ENCODE results near the gene CFAP73. TPM values are rescaled to one million over a fixed set of nuclear protein-coding genes. Genes with fewer than 3 reads are reported as not detected.

The CFAP73 gene
- total RNA-seq, 2 experiments from 2014 or later: 0.57 to 1.3 TPM

DNA sequence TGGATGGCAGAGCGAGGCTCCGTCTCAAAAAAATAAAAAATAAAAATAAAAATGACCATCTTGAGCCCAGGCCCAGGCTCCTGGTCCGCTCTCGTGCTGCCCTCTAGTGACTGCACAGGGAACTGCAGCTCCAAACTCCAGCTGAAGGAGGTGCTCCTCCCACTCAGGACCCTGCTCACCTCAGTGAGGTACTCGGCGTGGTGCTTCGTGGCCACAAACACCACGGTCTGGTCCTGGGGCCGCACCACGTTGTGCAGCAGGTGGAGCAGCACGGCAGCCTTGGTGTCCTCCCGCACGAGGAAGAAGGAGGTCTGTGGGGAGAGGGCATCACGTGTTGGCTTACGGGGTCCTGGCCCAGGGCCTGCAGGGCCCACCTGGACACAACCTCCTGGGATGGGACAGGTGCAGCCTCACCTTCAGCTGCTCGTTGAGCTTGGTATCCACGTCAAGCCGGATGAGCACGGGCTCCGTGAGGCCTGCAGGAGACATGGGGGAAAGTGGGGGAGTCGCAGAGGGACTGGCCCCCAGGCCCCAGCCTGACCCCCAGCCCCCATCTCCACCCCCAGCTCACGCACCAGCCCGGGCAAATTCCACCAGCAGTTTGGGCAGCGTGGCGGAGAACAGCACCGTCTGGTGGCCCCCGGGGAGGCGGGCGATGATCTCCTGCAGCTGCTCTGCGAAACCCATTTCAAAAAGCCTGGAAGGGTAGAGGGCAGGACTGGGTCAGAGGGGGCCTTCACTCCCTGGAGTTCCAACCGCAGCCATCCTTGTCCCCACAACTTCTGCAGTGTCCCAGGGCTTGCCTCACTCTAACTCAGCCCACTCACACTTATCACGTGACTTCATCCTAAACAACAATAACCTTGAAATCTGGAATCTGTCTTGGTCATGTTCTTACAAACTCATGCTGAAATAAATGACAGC is 25.2 kb downstream of the CFAP73 start:
- intact Hi-C loops (cut with micrococcal nuclease): loop anchor here (1.0 to 5.0 kb wide), 4 partner anchors 21 to 272 kb away; no protein-coding TSS in a partner anchor
- peak; percentile 86 for DNase-seq
- peaks cover 66% of the 10 kb centered on the region for H3K36me3 Mint-ChIP-seq (ENCODE audit: low read depth)
- no peaks in the 10 kb centered on the region for H3K9me3 Mint-ChIP-seq
- no peak overlapping the region for H3K27ac Mint-ChIP-seq
- no peak overlapping the region for H3K4me3 Mint-ChIP-seq
- no peaks in the 10 kb centered on the region for H3K4me1 Mint-ChIP-seq (ENCODE audit: low read depth)
- H3K27me3 Mint-ChIP-seq (ENCODE audit: low read depth): no peaks in the 10 kb centered on the region
- CTCF ChIA-PET: interaction anchor here (0.5 to 4.0 kb wide), 28 partner anchors 9 to 1003 kb away, joined by 3 to 29 read pairs (median 6); partner anchors contain the start of genes DTX1 and OAS1

DNA sequence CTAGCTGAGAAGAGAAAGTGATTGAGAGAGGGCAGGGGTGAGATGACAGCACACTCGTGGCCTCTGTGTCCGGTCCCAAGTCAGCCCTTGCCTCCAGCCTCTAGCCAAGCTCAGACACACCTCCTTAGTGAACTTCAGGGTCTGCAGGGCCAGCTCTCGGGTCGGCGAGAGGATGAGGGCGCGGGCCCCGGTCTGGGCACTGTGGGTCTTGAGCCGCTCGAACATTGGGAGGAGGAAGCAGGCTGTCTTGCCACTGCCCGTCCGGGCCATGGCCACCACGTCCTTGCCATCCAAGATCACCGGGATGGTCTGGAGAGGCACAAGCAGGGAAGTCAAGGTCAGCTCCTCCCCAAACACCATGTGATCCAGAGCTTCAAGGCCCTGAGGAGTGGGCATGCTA is 29.5 kb downstream of the CFAP73 start:
- Mint-ChIP-seq H3K4me1 (ENCODE audit: low read depth) (peaks cover 22% of the 10 kb centered on the region), H3K36me3 (ENCODE audit: low read depth) (peaks cover 54% of the 10 kb centered on the region), H3K4me3 (no peak overlapping the region), H3K27me3 (ENCODE audit: low read depth) (no peaks in the 10 kb centered on the region), H3K9me3 (no peaks in the 10 kb centered on the region), H3K27ac (no peak overlapping the region)
- DNase-seq: no peak
- CTCF ChIA-PET: interaction anchor here (0.6 to 0.7 kb wide), 2 partner anchors 15 to 130 kb away, joined by 3 read pairs; no protein-coding TSS in a partner anchor
- intact Hi-C loops (cut with micrococcal nuclease): no loop called here

DNA sequence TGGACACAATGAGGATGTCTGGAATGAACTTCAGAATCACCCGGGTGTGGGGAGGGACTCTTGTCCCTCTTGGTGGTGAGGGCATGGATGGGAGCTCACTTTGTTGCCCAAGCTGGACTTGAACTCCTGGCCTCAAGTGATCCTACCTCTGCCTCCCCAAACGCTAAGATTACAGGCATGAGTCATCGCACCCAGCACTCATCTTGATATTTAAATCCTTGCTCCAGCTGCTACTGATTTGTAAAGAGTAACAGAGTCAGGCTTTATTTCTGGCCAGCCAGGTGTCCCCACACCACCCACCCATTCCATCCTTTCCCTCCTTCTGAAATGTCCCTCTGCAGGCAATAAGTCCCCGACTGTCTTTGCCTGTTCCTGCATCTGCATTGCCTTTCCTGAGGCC is 30.8 kb downstream of the CFAP73 start:
- no peak overlapping the region for H3K4me3 Mint-ChIP-seq
- CTCF ChIA-PET: no interaction called here
- H3K36me3 Mint-ChIP-seq (ENCODE audit: low read depth): peaks cover 50% of the 10 kb centered on the region
- H3K9me3 Mint-ChIP-seq: no peaks in the 10 kb centered on the region
- intact Hi-C loops (cut with micrococcal nuclease): no loop called here
- no peak for DNase-seq
- peaks cover 28% of the 10 kb centered on the region for H3K4me1 Mint-ChIP-seq (ENCODE audit: low read depth)
- no peaks in the 10 kb centered on the region for H3K27me3 Mint-ChIP-seq (ENCODE audit: low read depth)
- H3K27ac Mint-ChIP-seq: no peak overlapping the region

DNA sequence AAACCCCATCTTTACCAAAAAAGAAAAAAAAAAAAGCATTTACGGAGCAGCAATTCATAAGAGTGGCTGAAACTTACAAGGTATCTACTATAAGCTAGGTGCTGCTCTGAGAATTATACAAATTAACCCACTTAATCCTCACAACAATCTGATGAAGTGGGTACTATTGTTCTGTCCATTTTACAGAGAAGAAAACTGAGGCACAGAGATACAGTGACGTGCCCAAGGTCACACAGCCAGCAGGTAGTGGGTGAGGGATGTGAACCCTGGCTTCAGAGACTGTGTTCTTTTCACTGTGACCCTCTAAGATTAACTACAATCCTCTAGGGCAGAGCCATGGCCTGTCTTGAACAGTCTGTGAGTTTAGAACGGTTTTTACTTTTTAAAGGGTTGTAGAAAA is 32.5 kb downstream of the CFAP73 start:
- intact Hi-C loops (cut with micrococcal nuclease): no loop called here
- no peaks in the 10 kb centered on the region for H3K9me3 Mint-ChIP-seq
- CTCF ChIA-PET: interaction anchor here (1.2 kb wide), 1 partner anchor 41 kb away, joined by 6 read pairs; no protein-coding TSS in a partner anchor
- no peaks in the 10 kb centered on the region for H3K27me3 Mint-ChIP-seq (ENCODE audit: low read depth)
- no peak overlapping the region for H3K4me3 Mint-ChIP-seq
- H3K27ac Mint-ChIP-seq: no peak overlapping the region
- H3K36me3 Mint-ChIP-seq (ENCODE audit: low read depth): peaks cover 42% of the 10 kb centered on the region
- DNase-seq: no peak
- peaks cover 38% of the 10 kb centered on the region for H3K4me1 Mint-ChIP-seq (ENCODE audit: low read depth)

DNA sequence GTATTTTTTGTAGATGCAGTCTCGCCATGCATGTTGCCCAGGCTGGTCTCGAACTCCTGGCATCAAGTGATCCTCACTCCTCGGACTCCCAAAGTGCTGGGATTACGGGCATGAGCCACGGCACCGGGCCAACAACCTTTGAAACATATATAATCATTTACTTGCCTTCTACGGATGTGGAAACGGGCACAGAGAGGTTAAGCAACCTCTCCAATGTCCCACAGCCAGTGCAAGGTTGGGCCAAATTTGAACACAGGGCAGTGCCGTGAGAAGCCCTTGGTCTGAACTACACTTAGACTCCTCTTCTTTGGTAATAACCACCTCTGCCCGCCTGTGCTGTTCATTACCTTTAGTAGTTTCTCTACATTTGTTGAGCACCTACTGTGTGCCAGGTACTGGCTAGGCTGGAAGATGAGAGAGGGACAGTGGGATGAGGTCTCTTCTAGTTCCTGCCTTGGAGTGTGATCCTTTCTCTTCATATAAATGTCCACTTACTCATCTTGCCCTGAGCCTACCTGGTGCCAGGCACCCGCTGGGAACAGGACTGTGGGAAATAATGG is 33.6 kb downstream of the CFAP73 start:
- Mint-ChIP-seq H3K4me3 (no peak overlapping the region), H3K36me3 (ENCODE audit: low read depth) (peaks cover 37% of the 10 kb centered on the region), H3K27me3 (ENCODE audit: low read depth) (no peaks in the 10 kb centered on the region), H3K4me1 (ENCODE audit: low read depth) (peaks cover 43% of the 10 kb centered on the region), H3K9me3 (no peaks in the 10 kb centered on the region), H3K27ac (peak overlapping the region; percentile 18)
- CTCF ChIA-PET: interaction anchor here (0.6 to 1.2 kb wide), 3 partner anchors 10 to 172 kb away, joined by 3 read pairs; no protein-coding TSS in a partner anchor
- intact Hi-C loops (cut with micrococcal nuclease): no loop called here
- no peak for DNase-seq

DNA sequence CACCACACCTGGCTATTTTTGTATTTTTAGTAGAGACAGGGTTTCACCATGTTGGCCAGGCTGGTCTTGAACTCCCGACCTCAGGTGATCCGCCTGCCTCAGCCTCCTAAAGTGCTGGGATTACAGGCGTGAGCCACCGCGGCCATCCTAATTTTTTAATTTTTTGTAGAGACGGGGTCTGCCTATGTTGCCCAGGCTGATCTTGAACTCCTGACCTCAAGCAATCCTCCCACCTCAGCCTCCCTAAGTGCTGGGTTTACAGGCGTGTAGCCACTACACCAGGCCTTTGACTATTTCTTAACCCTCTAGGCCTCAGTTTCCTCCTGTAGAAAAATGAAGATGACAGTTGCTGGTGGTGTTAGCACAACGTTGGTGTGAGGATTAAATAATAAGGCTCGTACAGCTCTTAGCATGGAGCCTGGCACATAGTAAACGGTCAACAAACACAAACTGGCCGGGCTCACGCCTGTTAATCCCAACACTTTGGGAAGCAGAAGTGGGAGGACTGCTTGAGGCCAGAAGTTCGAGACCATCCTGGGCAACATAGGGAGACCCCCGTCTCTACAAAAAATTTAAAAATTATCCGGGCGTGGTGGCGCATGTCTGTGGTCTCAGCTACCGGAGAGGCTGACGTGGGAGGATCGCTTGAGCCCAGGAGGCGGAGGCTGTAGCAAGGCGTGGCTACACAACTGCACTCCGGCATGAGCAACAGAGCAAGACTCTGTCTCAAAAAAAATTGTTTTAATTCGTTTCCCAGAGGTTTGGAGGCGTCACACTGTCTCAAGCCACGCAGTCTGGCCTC is 34.8 kb downstream of the CFAP73 start:
- peaks cover 35% of the 10 kb centered on the region for H3K36me3 Mint-ChIP-seq (ENCODE audit: low read depth)
- intact Hi-C loops (cut with micrococcal nuclease): loop anchor here (1.0 kb wide), 2 partner anchors 24 to 49 kb away; no protein-coding TSS in a partner anchor
- H3K4me1 Mint-ChIP-seq (ENCODE audit: low read depth): peaks cover 46% of the 10 kb centered on the region

DNA sequence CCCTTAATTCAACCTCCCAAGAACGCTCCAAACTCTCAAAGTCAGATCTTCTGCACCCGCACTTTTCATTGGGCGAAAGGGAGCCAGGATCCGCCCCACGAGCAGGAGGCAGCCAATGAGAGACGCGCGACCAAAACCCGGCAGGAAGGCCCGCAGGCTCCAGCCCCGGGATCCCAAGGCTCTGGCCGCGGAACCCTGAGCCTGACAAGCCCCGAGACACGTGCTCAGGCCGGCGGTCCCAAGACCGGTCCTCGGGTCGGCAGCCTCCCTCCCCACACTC is 35.3 kb downstream of the CFAP73 start:
- Mint-ChIP-seq H3K27ac (peak overlapping the region; percentile 92), H3K4me1 (ENCODE audit: low read depth) (peaks cover 46% of the 10 kb centered on the region), H3K27me3 (ENCODE audit: low read depth) (no peaks in the 10 kb centered on the region), H3K4me3 (peak overlapping the region; percentile 97), H3K36me3 (ENCODE audit: low read depth) (peaks cover 33% of the 10 kb centered on the region), H3K9me3 (no peaks in the 10 kb centered on the region)
- DNase-seq: peak; percentile 92
- intact Hi-C loops (cut with micrococcal nuclease): loop anchor here (1.0 kb wide), 6 partner anchors 23 to 173 kb away; partner anchors contain the start of genes PLBD2, SLC8B1 and TPCN1
- CTCF ChIA-PET: interaction anchor here (1.0 to 2.4 kb wide), 6 partner anchors 11 to 48 kb away, joined by 3 to 14 read pairs (median 3); no protein-coding TSS in a partner anchor

More for the DNA sequence above, 34.8 kb downstream of the CFAP73 start:
- Mint-ChIP-seq H3K4me3 (peak overlapping the region; percentile 97), H3K9me3 (no peaks in the 10 kb centered on the region), H3K27me3 (ENCODE audit: low read depth) (no peaks in the 10 kb centered on the region), H3K27ac (peak overlapping the region; percentile 92)
- CTCF ChIA-PET: interaction anchor here (0.5 to 1.6 kb wide), 5 partner anchors 10 to 51 kb away, joined by 3 to 9 read pairs (median 3); no protein-coding TSS in a partner anchor
- DNase-seq: peak; percentile 82

DNA sequence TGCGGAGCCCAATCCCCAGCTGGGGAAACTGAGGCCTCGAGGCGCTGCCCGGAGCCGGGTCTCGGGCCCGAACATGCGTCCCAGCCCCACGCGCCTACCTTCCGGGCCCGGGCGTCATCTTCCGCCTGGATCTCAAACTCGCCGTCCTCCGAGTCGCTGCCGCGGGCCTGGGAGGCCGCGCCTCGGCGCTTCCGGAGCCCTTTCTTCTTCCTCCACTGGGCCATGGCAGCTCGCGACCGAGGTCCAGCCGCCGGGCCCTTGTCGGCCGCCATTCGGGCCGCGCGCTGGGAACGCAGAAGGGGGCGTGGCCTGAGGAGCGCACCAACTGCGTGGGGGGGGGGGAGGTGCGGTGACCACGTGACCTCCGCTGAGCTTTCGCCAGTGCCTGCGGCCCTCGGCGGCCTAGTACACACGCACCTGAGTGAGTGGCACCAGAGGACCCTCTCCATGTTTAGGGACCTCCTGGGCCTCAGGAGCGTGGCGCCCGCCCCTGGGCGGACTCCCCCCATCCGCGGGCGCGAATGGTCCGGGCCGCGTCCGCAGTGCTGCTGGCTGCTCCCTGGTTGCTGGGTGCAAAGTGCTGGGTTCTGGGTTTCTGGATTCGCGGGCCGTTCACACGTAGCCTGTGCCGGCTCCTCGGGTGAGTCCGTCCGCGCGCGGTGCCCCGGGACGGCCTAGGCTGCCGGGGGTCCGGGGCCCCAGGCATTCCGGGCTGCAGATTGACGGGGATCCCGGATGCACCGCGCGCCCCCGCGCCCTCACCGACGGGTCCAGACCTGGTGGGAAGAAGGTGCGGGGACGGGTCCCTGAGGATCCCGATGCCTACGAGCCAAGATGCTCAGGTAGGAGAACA is 35.9 kb downstream of the CFAP73 start, which contains the start of the genes DDX54 and RITA1:
DDX54 (minus strand) TSS at position 299 of the 853 bp plus-strand sequence; CDS start at position 272, 27 bp downstream.
RITA1 (plus strand) TSS at position 542 of the 853 bp plus-strand sequence. CDS start 1,026 bp downstream, outside the sequence.
- Mint-ChIP-seq H3K36me3 (ENCODE audit: low read depth) (peaks cover 30% of the 10 kb centered on the region), H3K4me3 (peak within 1 kb of the TSS; percentile 97), H3K9me3 (no peaks in the 10 kb centered on the region), H3K27ac (peak within 1 kb of the TSS; percentile 92), H3K4me1 (ENCODE audit: low read depth) (peaks cover 46% of the 10 kb centered on the region), H3K27me3 (ENCODE audit: low read depth) (no peaks in the 10 kb centered on the region)
- CTCF ChIA-PET: interaction anchor here (0.7 to 2.4 kb wide), 8 partner anchors 11 to 47 kb away, joined by 3 to 14 read pairs (median 4); no protein-coding TSS in a partner anchor
- DNase-seq: peak; percentile 81
- intact Hi-C loops (cut with micrococcal nuclease): loop anchor here (1.0 kb wide), 4 partner anchors 36 to 173 kb away; partner anchors contain the start of genes PLBD2, SLC8B1 and TPCN1

DNA sequence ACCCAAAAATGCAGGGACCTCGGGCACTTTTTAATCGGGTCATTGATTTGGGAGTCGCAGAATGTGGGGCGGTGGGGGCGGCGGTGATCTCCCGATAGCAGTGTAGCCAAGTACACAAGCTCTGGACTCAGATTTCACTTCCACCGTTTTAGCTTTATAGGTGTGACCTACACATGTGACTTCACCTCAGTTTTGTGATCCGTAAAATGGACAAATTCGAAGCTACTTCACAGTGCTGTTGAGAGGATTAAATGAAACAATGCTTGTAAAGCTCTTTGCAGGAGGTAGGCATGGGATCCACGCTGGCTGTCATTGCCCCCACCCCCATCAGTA is 36.5 kb downstream of the CFAP73 start:
- Mint-ChIP-seq H3K36me3 (ENCODE audit: low read depth) (peaks cover 28% of the 10 kb centered on the region), H3K9me3 (no peaks in the 10 kb centered on the region), H3K27me3 (ENCODE audit: low read depth) (no peaks in the 10 kb centered on the region), H3K4me1 (ENCODE audit: low read depth) (peaks cover 43% of the 10 kb centered on the region), H3K27ac (peak overlapping the region; percentile 92), H3K4me3 (peak overlapping the region; percentile 97)
- intact Hi-C loops (cut with micrococcal nuclease): no loop called here
- CTCF ChIA-PET: interaction anchor here (1.1 to 2.4 kb wide), 5 partner anchors 11 to 36 kb away, joined by 3 to 14 read pairs (median 4); no protein-coding TSS in a partner anchor
- DNase-seq: no peak

DNA sequence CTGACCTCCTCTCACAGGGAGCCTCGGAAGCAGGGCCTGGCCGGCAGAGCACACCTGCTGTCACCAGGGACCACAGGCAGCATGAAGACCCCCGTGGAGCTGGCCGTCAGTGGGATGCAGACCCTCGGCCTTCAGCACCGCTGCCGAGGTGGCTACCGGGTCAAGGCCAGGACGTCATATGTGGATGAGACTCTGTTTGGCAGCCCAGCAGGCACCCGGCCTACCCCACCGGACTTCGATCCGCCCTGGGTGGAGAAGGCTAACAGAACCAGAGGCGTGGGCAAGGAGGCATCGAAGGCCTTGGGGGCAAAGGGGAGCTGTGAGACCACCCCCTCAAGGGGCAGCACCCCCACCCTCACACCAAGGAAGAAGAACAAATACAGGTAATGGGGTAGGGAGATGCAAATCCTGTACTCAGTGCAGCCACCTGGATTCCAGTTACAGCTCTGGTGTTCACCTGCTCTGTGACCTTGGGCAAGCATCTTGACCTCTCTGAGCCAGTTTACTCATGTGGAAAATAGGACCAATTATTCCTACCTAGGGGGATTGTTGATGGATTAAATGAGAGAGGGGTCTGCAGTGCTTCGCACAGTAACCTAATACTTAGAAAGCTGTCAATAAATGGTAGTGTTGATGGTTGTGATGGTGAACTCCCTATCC is 37.3 kb downstream of the CFAP73 start:
- H3K27me3 Mint-ChIP-seq (ENCODE audit: low read depth): no peaks in the 10 kb centered on the region
- peak overlapping the region; percentile 97 for H3K4me3 Mint-ChIP-seq
- H3K4me1 Mint-ChIP-seq (ENCODE audit: low read depth): peaks cover 40% of the 10 kb centered on the region
- DNase-seq: no peak
- intact Hi-C loops (cut with micrococcal nuclease): no loop called here
- peaks cover 28% of the 10 kb centered on the region for H3K36me3 Mint-ChIP-seq (ENCODE audit: low read depth)
- no peaks in the 10 kb centered on the region for H3K9me3 Mint-ChIP-seq
- H3K27ac Mint-ChIP-seq: no peak overlapping the region
- CTCF ChIA-PET: interaction anchor here (1.1 to 2.4 kb wide), 4 partner anchors 10 to 71 kb away, joined by 4 to 14 read pairs (median 7); no protein-coding TSS in a partner anchor
